Testis (tissue), 3 donors: ENCODE data around the gene COL4A1. TPM values are rescaled to one million over a fixed set of nuclear protein-coding genes. Genes with fewer than 3 reads are reported as not detected.

Source experiments
- DNase-seq: peaks from one replicate; pipeline ENCODE4 v3.0.0-alpha.2; 2019
- H3K27ac ChIP-seq, 2 donors: fragments of 200-600 bp; sonication (generic); one replicate each; pipeline ENCODE4 v1.5.1; 2019
- H3K27me3 ChIP-seq: fragments of 200-600 bp; sonication (generic); one replicate; pipeline ENCODE4 v1.5.1; 2019
- H3K36me3 ChIP-seq: fragments of 200-600 bp; sonication (generic); one replicate; pipeline ENCODE4 v1.5.1; 2017; ENCODE audit warnings: low read depth; ENCODE audit errors: missing control alignments
- H3K4me1 ChIP-seq: fragments of 200-600 bp; sonication (generic); one replicate; pipeline ENCODE4 v1.5.1; 2019
- H3K4me3 ChIP-seq, 2 donors: fragments of 200-600 bp; sonication (generic); one replicate each; pipeline ENCODE4 v1.5.1; 2017 to 2019
- H3K9me3 ChIP-seq: fragments of 200-600 bp; sonication (generic); one replicate; pipeline ENCODE4 v1.5.1; 2017
- CTCF ChIP-seq, 3 experiments: fragments of 450-650 bp in 2 of 3; fragments of 200-600 bp in 1 of 3; sonication (generic) in 1 of 3; IDR thresholded peaks; one replicate each; pipeline ENCODE4 v1.5.1; 2016 to 2019; ENCODE audit warnings: antibody characterized with exemption in 3 of 3, mild to moderate bottlenecking in 2 of 3, moderate library complexity in 1 of 3
- POLR2A ChIP-seq: fragments of 450-650 bp; IDR thresholded peaks from one replicate; pipeline ENCODE4 v1.6.1; 2017; ENCODE audit warnings: antibody characterized with exemption, mild to moderate bottlenecking, moderate library complexity
- WGBS, 2 donors: methylation state at CpG; one replicate each; pipeline ENCODE4 v1.1.5; 2018; 5-methylcytosine and 5-hydroxymethylcytosine counted together
- intact Hi-C: fragments of 100-400 bp; cut with DNase I; formaldehyde crosslinking; loops from one replicate; pipeline ENCODE4 v1.15.1; 2023; ENCODE audit warnings: low total_unique reads
- polyA plus RNA-seq: library from polyadenylated mRNA; stranded (reverse); fragments of 350-450 nt; fragmentation: Illumina TruSeq; extraction: RNeasy Lipid Tissue Mini Kit (QIAGEN cat#74804); gene quantifications from one replicate; pipeline ENCODE4 v1.2.3, GENCODE V29; 2014; ENCODE audit warnings: low read depth, low replicate concordance; ENCODE audit not compliant: insufficient read depth
- total RNA-seq, 2 donors: library from RNA; depleted of rRNA; stranded (reverse); fragments of >200 nt; gene quantifications; one replicate each; pipeline ENCODE4 v1.2.3, GENCODE V29; 2016

COL4A1 gene
- total and polyA plus RNA-seq, 3 donors from 2014 or later, result 35.5 to 43.0 (median 39.0) TPM

GRCh38 chr13:110220471-110220870 lies 86.5 kb downstream of the COL4A1 start:
- Histone ChIP-seq H3K4me1 (peaks cover 18% of the 10 kb centered on the region), H3K27ac (peak overlapping the region in 1 of 2 donors; percentile 11)

GRCh38 chr13:110218581-110219201 lies 88.3 kb downstream of the COL4A1 start:
- Histone ChIP-seq H3K27ac (no peak overlapping the region), H3K4me1 (peaks cover 18% of the 10 kb centered on the region), H3K27me3 (no peaks in the 10 kb centered on the region), H3K9me3 (no peaks in the 10 kb centered on the region), H3K4me3 (no peak overlapping the region), H3K36me3 (no peaks in the 10 kb centered on the region)
- intact Hi-C loops, result no loop called here
- no peak for TF ChIP-seq CTCF (IDR thresholded peaks at IDR 0.05)
- TF ChIP-seq POLR2A, result no peak
- 85 to 87% methylated on average over 21 of the region's 21 CpGs for WGBS, 2 donors
- no peak for DNase-seq

More at GRCh38 chr13:110220471-110220870, 86.5 kb downstream of the COL4A1 start:
- Histone ChIP-seq H3K36me3 (no peaks in the 10 kb centered on the region), H3K4me3 (no peak overlapping the region), H3K9me3 (no peaks in the 10 kb centered on the region), H3K27me3 (no peaks in the 10 kb centered on the region)
- no peak for DNase-seq
- WGBS, 2 donors, result 84 to 87% methylated on average over 7 of the region's 7 CpGs
- intact Hi-C loops, result loop anchor here (10.0 kb wide), 1 partner anchor 194 kb away; no protein-coding TSS in a partner anchor
- TF ChIP-seq CTCF (IDR thresholded peaks at IDR 0.05) (no peak), POLR2A (no peak)

- no peaks in the 10 kb centered on the region for H3K9me3 ChIP-seq
- no peak for DNase-seq
- H3K4me3 ChIP-seq, result no peak overlapping the region
- no peaks in the 10 kb centered on the region for H3K27me3 ChIP-seq
- no peak overlapping the region for H3K27ac ChIP-seq
- TF ChIP-seq CTCF (IDR thresholded peaks at IDR 0.05), result no peak
- TF ChIP-seq POLR2A, result no peak
- intact Hi-C loops, result no loop called here
- H3K36me3 ChIP-seq, result no peaks in the 10 kb centered on the region
- H3K4me1 ChIP-seq, result peaks cover 18% of the 10 kb centered on the region
- WGBS, 2 donors, result 91 to 94% methylated on average over 2 of the region's 2 CpGs
Observed at GRCh38 chr13:110217811-110218210, 89.1 kb downstream of the COL4A1 start.

- intact Hi-C loops, result no loop called here
- 50% methylated on average over 5 of the region's 5 CpGs for WGBS, 2 donors
- peak overlapping the region in 1 of 2 donors; percentile 44 for H3K27ac ChIP-seq
- H3K4me1 ChIP-seq, result peaks cover 17% of the 10 kb centered on the region
- H3K36me3 ChIP-seq, result no peaks in the 10 kb centered on the region
- TF ChIP-seq CTCF (IDR thresholded peaks at IDR 0.05) (no peak), POLR2A (no peak)
- no peak for DNase-seq
- H3K27me3 ChIP-seq, result no peaks in the 10 kb centered on the region
- no peak overlapping the region for H3K4me3 ChIP-seq
- no peaks in the 10 kb centered on the region for H3K9me3 ChIP-seq
Observed at GRCh38 chr13:110217085-110217484, 89.9 kb downstream of the COL4A1 start.
